ENCODE results near the gene EPS8. TPM values are rescaled to one million over a fixed set of nuclear protein-coding genes. Genes with fewer than 3 reads are reported as not detected.

The EPS8 gene
- total RNA-seq = 7.1 and 7.8 TPM in 2 replicates

GRCh38 chr12:15789220-15790171 lies at the start of gene EPS8:
TSS of gene EPS8 (minus strand) at chr12:15789388. CDS start at chr12:15682951, 106,437 bp downstream.

Other genes starting within 250 kb of the EPS8 start
- 141 and 186 TPM in 2 replicates for gene STRAP, start 93.0 kb upstream of the EPS8 start, total RNA-seq
- 50.8 and 60.1 TPM in 2 replicates for gene DERA, start 121.9 kb upstream of the EPS8 start, total RNA-seq

All from hair follicular keratinocyte (primary cell).